Stomach (tissue), 9 donors: ENCODE measurements around the gene HOXD3. TPM values are rescaled to one million over a fixed set of nuclear protein-coding genes. Genes with fewer than 3 reads are reported as not detected.

Experiments
- DNase-seq, 2 donors: peaks; one replicate each; pipeline versions ENCODE4 v3.0.0 to v3.0.0-alpha.2; 2013 to 2019
- H3K27ac ChIP-seq, 5 donors: fragments of 200-600 bp in 4 of 5; sonication (generic) in 4 of 5; one replicate each; pipeline ENCODE4 v1.5.1; 2013 to 2019; ENCODE audit warnings: mild to moderate bottlenecking in 1 of 5, moderate library complexity in 1 of 5
- H3K27me3 ChIP-seq, 3 donors: fragments of 200-600 bp; sonication (generic); one replicate each; pipeline ENCODE4 v1.5.1; 2017 to 2019; ENCODE audit warnings: mixed run types in 1 of 3
- H3K36me3 ChIP-seq, 4 donors: fragments of 200-600 bp; sonication (generic); 1 replicate in 3 of 4; 2 replicates in 1 of 4; pipeline ENCODE4 v1.5.1; 2016 to 2019
- H3K4me1 ChIP-seq, 4 donors: fragments of 200-600 bp; sonication (generic); one replicate each; pipeline ENCODE4 v1.5.1; 2016 to 2019
- H3K4me3 ChIP-seq, 4 donors: fragments of 200-600 bp; sonication (generic) in 3 of 4; one replicate each; pipeline ENCODE4 v1.5.1; 2016 to 2019; ENCODE audit warnings: mild to moderate bottlenecking in 1 of 4
- H3K9me3 ChIP-seq, 4 donors: fragments of 200-600 bp; sonication (generic); one replicate each; pipeline ENCODE4 v1.5.1; 2016 to 2019
- CTCF ChIP-seq, 7 experiments: fragments of 450-650 bp in 4 of 7; fragments of 200-600 bp in 3 of 7; sonication (generic) in 3 of 7; IDR thresholded peaks; one replicate each; pipeline ENCODE4 v1.5.1; 2016 to 2019; ENCODE audit warnings: antibody characterized with exemption in 7 of 7, control low read depth in 2 of 7, mild to moderate bottlenecking in 1 of 7
- EP300 ChIP-seq: sonication (generic); formaldehyde crosslinking; IDR thresholded peaks from one replicate; pipeline ENCODE4 v1.6.1; 2017; ENCODE audit warnings: antibody characterized with exemption
- POLR2A ChIP-seq, 4 donors: fragments of 450-650 bp; IDR thresholded peaks; one replicate each; pipeline ENCODE4 v1.6.1; 2016; ENCODE audit warnings: antibody characterized with exemption in 4 of 4, control low read depth in 2 of 4, mild to moderate bottlenecking in 1 of 4, moderate library complexity in 1 of 4
- POLR2AphosphoS5 ChIP-seq, 3 donors: sonication (generic); formaldehyde crosslinking; IDR thresholded peaks; one replicate each; pipeline ENCODE4 v1.6.1; 2016; ENCODE audit warnings: antibody characterized with exemption in 3 of 3
- WGBS, 5 donors: extraction: QIAGEN DNeasy Blood & Tissue Kit in 3 of 5; methylation state at CpG; one replicate each; pipeline versions ENCODE4 v1.1.5 to v1.1.7; 2013 to 2018; 5-methylcytosine and 5-hydroxymethylcytosine counted together
- intact Hi-C: fragments of 100-400 bp; cut with DNase I; formaldehyde crosslinking; loops from one replicate; pipeline ENCODE4 v1.15.1; 2023; ENCODE audit warnings: low total_unique reads
- polyA plus RNA-seq, 3 donors: library from polyadenylated mRNA; stranded (reverse); fragments of 200-250 nt; gene quantifications; one replicate each; pipeline ENCODE4 v1.2.3, GENCODE V29; 2013
- total RNA-seq, 5 donors: library from RNA; depleted of rRNA; stranded (reverse); fragments of >200 nt; gene quantifications; one replicate each; pipeline versions ENCODE4 v1.1.0 to v1.2.3, GENCODE V29; 2014 to 2016
- donor health status: healthy with polysubstance abuse.
- donor health status: Bipolar disorder and iron deficiency.
- donor health status: healthy.

HOXD3 gene
- total and polyA plus RNA-seq, 8 donors = 0.44 to 11.0 (median 2.0) TPM; not detected in 2

GRCh38 chr2:176128172-176128981, 28.7 kb upstream of the HOXD3 start:
- peak overlapping the region in 3 of 5 donors; percentile 76 to 80 (median 77) for H3K27ac ChIP-seq
- peaks cover 56 to 100% (median 93%) of the 10 kb centered on the region in 3 donors for H3K27me3 ChIP-seq
- peaks cover 16 to 52% (median 34%) of the 10 kb centered on the region in 4 donors for H3K4me1 ChIP-seq
- intact Hi-C loops = loop anchor here (5.0 to 10.0 kb wide), 2 partner anchors 526 to 1019 kb away; no protein-coding TSS in a partner anchor
- peak overlapping the region in 3 of 4 donors; percentile 35 to 49 (median 46) for H3K4me3 ChIP-seq
- TF ChIP-seq POLR2AphosphoS5 (IDR thresholded peaks at IDR 0.05) (no peak), EP300 (no peak), POLR2A (IDR thresholded peaks at IDR 0.05) (no peak), CTCF (IDR thresholded peaks at IDR 0.05) (no peak)
- H3K9me3 ChIP-seq = peaks cover 0 to 26% (median 2%) of the 10 kb centered on the region in 4 donors
- no peaks in the 10 kb centered on the region for H3K36me3 ChIP-seq
- DNase-seq = peak in 1 of 2 donors; percentile 58
- WGBS, 5 donors = 10 to 13% (median 12%) methylated on average over 46 to 49 of the region's 49 CpGs

DNA sequence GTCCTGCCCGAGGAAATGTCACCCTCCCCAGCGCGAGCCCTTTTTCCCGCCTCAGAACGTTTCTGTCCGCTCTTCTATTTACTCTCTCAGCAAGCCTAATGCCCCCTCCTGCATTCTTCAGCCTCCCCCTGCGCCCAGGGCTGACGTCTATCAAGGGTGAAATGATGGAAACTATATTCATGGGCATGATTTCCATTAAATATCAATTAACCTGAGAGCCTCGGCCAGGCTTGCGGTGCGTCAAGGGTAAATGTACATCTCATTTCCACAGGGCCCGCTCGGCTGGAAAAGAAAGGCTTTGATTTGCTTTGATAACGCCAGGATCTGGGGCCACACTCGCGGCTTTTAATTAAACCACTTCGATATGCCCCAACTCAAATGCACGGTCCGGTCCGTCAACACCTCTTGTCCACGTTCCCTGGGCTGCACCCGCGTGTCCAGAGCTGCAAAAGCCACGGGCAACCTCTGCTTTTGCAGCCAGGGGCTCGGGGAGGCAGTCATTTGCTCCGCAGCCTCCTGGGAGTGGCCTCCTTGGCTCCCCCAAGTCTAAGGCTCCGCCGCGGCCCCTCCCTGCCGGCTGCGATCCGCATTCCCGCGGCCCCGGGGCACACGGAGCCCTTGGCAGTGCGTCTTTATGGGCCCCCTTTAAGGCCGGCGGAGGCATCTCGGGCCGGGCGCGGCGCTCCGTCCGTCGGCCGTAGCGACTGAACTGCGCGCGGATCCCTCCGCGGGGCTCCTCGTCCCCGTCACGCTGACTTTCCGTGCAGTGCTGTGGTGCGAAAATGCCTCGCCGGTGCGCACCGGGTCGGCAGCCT, 27.9 kb upstream of the HOXD3 start, which contains the start of gene HOXD8:
Gene HOXD8 (plus strand): TSS at position 724 of the 815 bp plus-strand sequence. CDS start 662 bp downstream, outside the sequence.
- Histone ChIP-seq H3K9me3 (peaks cover 0 to 25% (median 2%) of the 10 kb centered on the region in 4 donors), H3K27ac (peak within 1 kb of the TSS; percentile 42 to 80 (median 76)), H3K36me3 (no peaks in the 10 kb centered on the region), H3K4me3 (peak within 1 kb of the TSS; percentile 35 to 49 (median 46)), H3K27me3 (peaks cover 58 to 100% (median 93%) of the 10 kb centered on the region in 3 donors), H3K4me1 (peaks cover 16 to 45% (median 31%) of the 10 kb centered on the region in 4 donors)
- peak in 1 of 2 donors; percentile 85 for DNase-seq
- intact Hi-C loops = loop anchor here (5.0 to 10.0 kb wide), 2 partner anchors 526 to 1018 kb away; no protein-coding TSS in a partner anchor
- no peak for TF ChIP-seq POLR2A (IDR thresholded peaks at IDR 0.05)
- peak in 2 of 3 donors; percentile 9 to 38 for TF ChIP-seq POLR2AphosphoS5 (IDR thresholded peaks at IDR 0.05)
- WGBS, 5 donors = 4 to 8% (median 5%) methylated on average over 25 to 64 of the region's 64 CpGs

GRCh38 chr2:176129813-176130146, 27.3 kb upstream of the HOXD3 start:
- TF ChIP-seq POLR2AphosphoS5 (IDR thresholded peaks at IDR 0.05) (no peak), EP300 (no peak)
- Histone ChIP-seq H3K4me3 (peak overlapping the region; percentile 35 to 49 (median 46)), H3K4me1 (peaks cover 16 to 45% (median 31%) of the 10 kb centered on the region in 4 donors), H3K27ac (peak overlapping the region; percentile 25 to 80 (median 76)), H3K36me3 (no peaks in the 10 kb centered on the region), H3K9me3 (peaks cover 0 to 25% (median 2%) of the 10 kb centered on the region in 4 donors), H3K27me3 (peaks cover 53 to 100% (median 93%) of the 10 kb centered on the region in 3 donors)
- WGBS, 5 donors = 2 to 7% (median 5%) methylated on average over 31 to 43 of the region's 43 CpGs
- no peak for DNase-seq
- intact Hi-C loops = loop anchor here (5.0 to 10.0 kb wide), 2 partner anchors 525 to 1018 kb away; no protein-coding TSS in a partner anchor

DNA sequence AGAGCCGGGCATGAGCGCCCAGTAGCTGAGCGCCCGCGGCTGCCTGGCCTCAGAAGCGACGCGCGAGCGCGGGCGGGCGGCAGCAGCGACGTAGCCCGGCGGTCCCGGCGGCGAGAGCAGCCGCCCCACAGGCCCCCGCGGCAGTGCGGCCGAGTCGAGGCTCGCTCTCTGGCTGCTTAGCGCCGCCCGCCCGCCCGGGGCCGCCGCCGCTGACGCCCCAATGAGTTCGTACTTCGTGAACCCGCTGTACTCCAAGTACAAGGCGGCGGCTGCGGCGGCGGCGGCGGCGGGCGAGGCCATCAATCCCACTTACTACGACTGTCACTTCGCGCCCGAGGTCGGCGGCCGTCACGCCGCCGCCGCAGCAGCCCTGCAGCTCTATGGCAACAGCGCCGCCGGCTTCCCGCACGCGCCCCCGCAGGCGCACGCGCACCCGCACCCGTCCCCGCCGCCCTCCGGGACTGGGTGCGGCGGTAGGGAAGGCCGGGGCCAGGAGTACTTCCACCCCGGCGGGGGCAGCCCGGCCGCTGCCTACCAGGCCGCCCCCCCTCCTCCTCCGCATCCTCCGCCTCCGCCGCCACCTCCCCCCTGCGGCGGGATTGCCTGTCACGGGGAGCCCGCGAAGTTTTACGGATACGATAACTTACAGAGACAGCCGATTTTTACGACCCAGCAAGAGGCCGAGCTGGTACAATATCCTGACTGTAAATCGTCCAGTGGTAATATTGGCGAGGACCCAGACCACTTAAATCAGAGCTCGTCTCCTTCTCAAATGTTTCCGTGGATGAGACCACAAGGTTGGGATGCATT, 26.8 kb upstream of the HOXD3 start:
- peak overlapping the region; percentile 42 to 80 (median 75) for H3K27ac ChIP-seq
- H3K4me3 ChIP-seq = peak overlapping the region; percentile 35 to 49 (median 46)
- peak in 1 of 2 donors; percentile 74 for DNase-seq
- TF ChIP-seq POLR2AphosphoS5 (IDR thresholded peaks at IDR 0.05) (no peak), EP300 (no peak), POLR2A (IDR thresholded peaks at IDR 0.05) (no peak), CTCF (IDR thresholded peaks at IDR 0.05) (no peak)
- peaks cover 16 to 45% (median 31%) of the 10 kb centered on the region in 4 donors for H3K4me1 ChIP-seq
- peaks cover 0 to 25% (median 2%) of the 10 kb centered on the region in 4 donors for H3K9me3 ChIP-seq
- H3K27me3 ChIP-seq = peaks cover 52 to 100% (median 93%) of the 10 kb centered on the region in 3 donors
- no peaks in the 10 kb centered on the region for H3K36me3 ChIP-seq
- WGBS, 5 donors = 2 to 9% (median 8%) methylated on average over 26 to 100 of the region's 100 CpGs
- intact Hi-C loops = no loop called here
